HepG2 (cell line): ENCODE results near the gene CDK13. TPM values are rescaled to one million over a fixed set of nuclear protein-coding genes. Genes with fewer than 3 reads are reported as not detected.

Experiments
- ATAC-seq: fragments of 200-7000 bp; cut with Tn5 transposase; 3 replicates; pipeline ENCODE4 v1.9.1; 2020; ENCODE audit warnings: mild to moderate bottlenecking, moderate library complexity
- BruUV-seq: library from RNA; stranded (reverse); fragments of 400-500 nt; replicated peaks from 2 replicates; lab custom pipeline; 2021; lab: Mats Ljungman, UMichigan
- CTCF ChIA-PET: fragments of 300-600 bp; formaldehyde crosslinking; extraction: SDS; loops from one replicate; lab custom pipeline; 2021; ENCODE audit warnings: low total read pairs, inconsistent platforms, low intra/inter-chr PET ratio; lab: Yijun Ruan, JAX
- POLR2A ChIA-PET: fragments of 350-600 bp; sonication (Branson Sonifier 250); formaldehyde crosslinking; loops from one replicate; lab custom pipeline; 2020; ENCODE audit warnings: antibody characterized with exemption, inconsistent platforms; lab: Yijun Ruan, JAX
- DNase-seq: peaks from one replicate; pipeline ENCODE4 v3.0.0-alpha.2; 2015; ENCODE audit warnings: low spot score
- FAIRE-seq: peaks from 3 replicates; lab custom pipeline; 2011; peaks lifted over from hg19 to GRCh38; lab: Jason Lieb, UNC
- H2AFZ ChIP-seq: one replicate; pipeline ENCODE4 v1.6.1; 2011; ENCODE audit warnings: low read length, inconsistent platforms
- H3K27ac ChIP-seq: fragments of 300-600 bp; 3 replicates; pipeline ENCODE4 v1.8.0; 2011; ENCODE audit warnings: mixed run types, mild to moderate bottlenecking, mixed read lengths, low read length, inconsistent platforms; ENCODE audit not compliant: insufficient read depth; ENCODE audit errors: extremely low read length
- H3K27me3 ChIP-seq, 2 experiments: fragments of 200-600 bp in 1 of 2; 2 replicates in 1 of 2; 3 replicates in 1 of 2; pipeline versions ENCODE4 v1.6.0 to v1.8.0; 2011; ENCODE audit warnings: low read length in 2 of 2, mild to moderate bottlenecking in 2 of 2, moderate library complexity in 2 of 2, inconsistent platforms in 1 of 2; ENCODE audit not compliant: insufficient read depth in 2 of 2, control insufficient read depth in 1 of 2
- H3K36me3 ChIP-seq, 2 experiments: fragments of 200-600 bp in 1 of 2; replicated peaks in 1 of 2; 2 replicates in 1 of 2; 3 replicates in 1 of 2; pipeline versions ENCODE4 v1.5.1 to v1.8.0; 2011; ENCODE audit warnings: low read length in 2 of 2, inconsistent platforms in 1 of 2; ENCODE audit not compliant: insufficient read depth in 2 of 2, control insufficient read depth in 1 of 2
- H3K4me1 ChIP-seq: 2 replicates; pipeline ENCODE4 v1.5.1; 2012; ENCODE audit warnings: low read length, inconsistent platforms; ENCODE audit not compliant: insufficient read depth
- H3K4me2 ChIP-seq: 2 replicates; pipeline ENCODE4 v1.6.0; 2011; ENCODE audit warnings: low read depth, low read length, inconsistent platforms
- H3K4me3 ChIP-seq, 3 experiments: fragments of 200-600 bp in 1 of 3; sonication (generic), shearing (Covaris generic) in 1 of 3; replicated peaks in 1 of 3; 2 replicates each; pipeline ENCODE4 v1.5.1; 2011 to 2016; ENCODE audit warnings: low read length in 3 of 3, inconsistent platforms in 2 of 3, low read depth in 2 of 3, mild to moderate bottlenecking in 2 of 3, control low read depth in 1 of 3, mixed read lengths in 1 of 3; ENCODE audit not compliant: insufficient read depth in 1 of 3
- H3K79me2 ChIP-seq: one replicate; pipeline ENCODE4 v1.6.1; 2011; ENCODE audit warnings: low read length, inconsistent platforms; ENCODE audit not compliant: insufficient read depth
- H3K9ac ChIP-seq: 2 replicates; pipeline ENCODE4 v1.6.0; 2011; ENCODE audit warnings: mild to moderate bottlenecking, low read depth, low read length, inconsistent platforms; ENCODE audit not compliant: insufficient read depth
- H3K9me3 ChIP-seq: 2 replicates; pipeline ENCODE4 v1.5.1; 2012; ENCODE audit warnings: mild to moderate bottlenecking, low read length
- H4K20me1 ChIP-seq: 2 replicates; pipeline ENCODE4 v1.6.0; 2011; ENCODE audit warnings: inconsistent platforms, mild to moderate bottlenecking, low read length, moderate library complexity; ENCODE audit not compliant: insufficient read depth
- ARID2 ChIP-seq: sonication (generic); formaldehyde crosslinking; IDR thresholded peaks from 2 replicates; pipeline ENCODE4 v1.8.1; 2022; ENCODE audit warnings: mild to moderate bottlenecking, missing genetic modification reagents, borderline replicate concordance
- EEA1 ChIP-seq: sonication (generic); formaldehyde crosslinking; IDR thresholded peaks from 2 replicates; pipeline ENCODE4 v1.5.1; 2020; ENCODE audit warnings: mild to moderate bottlenecking, missing genetic modification reagents, borderline replicate concordance
- GTF2F1 ChIP-seq: fragments of 150-350 bp; IDR thresholded peaks from 2 replicates; pipeline ENCODE4 v1.6.1; 2014; ENCODE audit warnings: low read length
- KLF6 ChIP-seq: IDR thresholded peaks from 2 replicates; pipeline ENCODE4 v1.8.0; 2016; ENCODE audit warnings: missing biosample characterization, missing genetic modification reagents
- MYNN ChIP-seq: sonication (generic); formaldehyde crosslinking; IDR thresholded peaks from 2 replicates; pipeline ENCODE4 v1.4.0; 2020; ENCODE audit warnings: mild to moderate bottlenecking, low read depth, missing genetic modification reagents
- NFYC ChIP-seq: IDR thresholded peaks from 2 replicates; pipeline ENCODE4 v1.6.1; 2016; ENCODE audit warnings: missing genetic modification reagents, missing compliant biosample characterization
- SKI ChIP-seq: fragments of 450-650 bp; IDR thresholded peaks from one replicate; pipeline ENCODE4 v1.6.1; 2018; ENCODE audit warnings: mild to moderate bottlenecking; ENCODE audit not compliant: partially characterized antibody
- SMC3 ChIP-seq: IDR thresholded peaks from 2 replicates; pipeline ENCODE4 v1.6.1; 2011; ENCODE audit warnings: low read length, improper control_type of control experiment
- SPEN ChIP-seq: sonication (generic); formaldehyde crosslinking; IDR thresholded peaks from 2 replicates; pipeline ENCODE4 v1.5.1; 2020; ENCODE audit warnings: low read depth, mild to moderate bottlenecking, missing genetic modification reagents
- THAP11 ChIP-seq: IDR thresholded peaks from 2 replicates; pipeline ENCODE4 v1.6.1; 2016; ENCODE audit warnings: missing biosample characterization, missing genetic modification reagents
- ZBTB3 ChIP-seq: sonication (generic); formaldehyde crosslinking; IDR thresholded peaks from 2 replicates; pipeline ENCODE4 v1.4.0; 2020; ENCODE audit warnings: low read depth, mild to moderate bottlenecking, moderate library complexity, missing genetic modification reagents, borderline replicate concordance
- ZFP1 ChIP-seq: IDR thresholded peaks from 2 replicates; pipeline ENCODE4 v1.6.1; 2016
- ZIK1 ChIP-seq: sonication (generic); formaldehyde crosslinking; IDR thresholded peaks from 2 replicates; pipeline ENCODE4 v1.5.0; 2020; ENCODE audit warnings: mild to moderate bottlenecking, low read depth, missing genetic modification reagents, borderline replicate concordance
- ZNF17 ChIP-seq: sonication (generic); formaldehyde crosslinking; IDR thresholded peaks from 2 replicates; pipeline ENCODE4 v1.5.0; 2020; ENCODE audit warnings: mild to moderate bottlenecking, missing genetic modification reagents
- ZNF253 ChIP-seq: sonication (generic); formaldehyde crosslinking; IDR thresholded peaks from 2 replicates; pipeline ENCODE4 v1.8.0; 2022; ENCODE audit warnings: mild to moderate bottlenecking, missing genetic modification reagents, borderline replicate concordance
- ZNF788 ChIP-seq: sonication (generic); formaldehyde crosslinking; IDR thresholded peaks from 2 replicates; pipeline ENCODE4 v1.5.0; 2020; ENCODE audit warnings: mild to moderate bottlenecking, missing genetic modification reagents, borderline replicate concordance
- ZNF878 ChIP-seq: sonication (generic); formaldehyde crosslinking; IDR thresholded peaks from 2 replicates; pipeline ENCODE4 v1.8.1; 2023; ENCODE audit warnings: mild to moderate bottlenecking, missing genetic modification reagents, moderate library complexity
- whole genome bisulfite sequencing: methylation state at CpG from one replicate; pipeline ENCODE4 v1.1.6; 2017; ENCODE audit warnings: low lambda C conversion rate; 5-methylcytosine and 5-hydroxymethylcytosine counted together
- in situ Hi-C: cut with HindIII; loops from 2 replicates; pipeline ENCODE4 v1.10.0; 2017; ENCODE audit warnings: low pct_unique_long_range_greater_than_20kb; ENCODE audit not compliant: extremely low pct_ligation_motif_present
- intact Hi-C: fragments of 100-400 bp; cut with micrococcal nuclease; formaldehyde crosslinking; loops from one replicate; pipeline ENCODE4 v1.10.0; 2022; ENCODE audit not compliant: unreplicated experiment
- polyA plus RNA-seq, 8 experiments: library from polyadenylated mRNA; depleted of rRNA in 3 of 8; stranded (reverse) in 7 of 8; unstranded in 1 of 8; fragments of >200 nt; fragmentation: Illumina TruSeq in 4 of 8; extraction: Trizol in 4 of 8; gene quantifications; 2 replicates each; pipeline versions ENCODE4 v1.2.1 to v1.2.3, GENCODE V29; 2011 to 2016; ENCODE audit warnings: low read depth in 4 of 8, missing spikeins in 1 of 8, mixed read lengths in 1 of 8; ENCODE audit not compliant: insufficient read depth in 1 of 8
- total RNA-seq, 5 experiments: library from RNA; depleted of rRNA; stranded (reverse); fragments of >200 nt; fragmentation: Illumina TruSeq; extraction: Trizol; gene quantifications; 2 replicates each; pipeline ENCODE4 v1.2.3, GENCODE V29; 2016; ENCODE audit warnings: low read depth in 1 of 5
- TF ChIP-seq, protein P1 (sequence below), 2 experiments: IDR thresholded peaks; 2 replicates each; pipeline ENCODE4 v1.6.1; 2011 to 2012; ENCODE audit warnings: low read length in 2 of 2, borderline replicate concordance in 1 of 2, low read depth in 1 of 2, mild to moderate bottlenecking in 1 of 2, moderate library complexity in 1 of 2
- TF ChIP-seq, protein P2 (sequence below): sonication (generic); formaldehyde crosslinking; IDR thresholded peaks from 2 replicates; pipeline ENCODE4 v1.4.0; 2020; ENCODE audit warnings: missing genetic modification reagents; ENCODE audit errors: not compliant biosample characterization
- TF ChIP-seq, protein P3 (sequence below): sonication (generic); formaldehyde crosslinking; IDR thresholded peaks from 2 replicates; pipeline ENCODE4 v1.5.0; 2020; ENCODE audit warnings: missing genetic modification reagents

The CDK13 gene
- total and polyA plus RNA-seq, 2 of the 13 experiments (the other 11 are each of a cell fraction or from before 2014, with no cell fraction given), result 21.0 to 40.9 TPM

DNA sequence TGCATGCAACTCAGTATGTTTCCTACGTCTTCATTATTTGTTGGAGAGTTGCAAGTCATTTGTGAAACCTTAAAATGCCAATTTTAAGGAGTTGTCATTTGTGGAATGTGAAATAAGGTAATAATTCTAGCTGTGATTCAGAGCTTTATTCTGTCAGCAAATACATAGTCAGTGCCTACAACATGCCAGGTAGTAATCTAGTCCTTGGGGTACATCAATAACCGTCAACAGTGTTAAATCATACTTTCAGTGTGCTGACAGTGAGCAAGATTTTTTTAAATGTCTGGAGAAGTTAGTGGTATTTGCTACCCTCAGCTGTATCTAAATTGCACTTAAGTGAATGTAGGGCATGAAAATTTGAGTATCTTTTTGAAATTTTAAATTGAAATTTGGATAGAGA, 147.7 kb downstream of the CDK13 start:
- H3K36me3 ChIP-seq, result peaks cover 7 to 22% of the 10 kb centered on the region in 2 experiments
- no peak overlapping the region for H3K4me2 ChIP-seq
- H3K9ac ChIP-seq, result no peak overlapping the region
- H3K79me2 ChIP-seq, result no peaks in the 10 kb centered on the region
- no peaks in the 10 kb centered on the region for H4K20me1 ChIP-seq
- TF ChIP-seq GTF2F1 (no peak), SMC3 (no peak), ZNF878 (CRISPR knock-in tag) (no peak), ZNF788 (CRISPR knock-in tag) (no peak), KLF6 (CRISPR knock-in tag) (no peak), ZNF17 (no peak), NFYC (CRISPR knock-in tag) (no peak), SKI (no peak), ZNF253 (CRISPR knock-in tag) (no peak), THAP11 (CRISPR knock-in tag) (no peak), MYNN (CRISPR knock-in tag) (no peak), ARID2 (CRISPR knock-in tag) (no peak), ZFP1 (CRISPR knock-in tag) (no peak), EEA1 (CRISPR knock-in tag) (no peak), ZIK1 (CRISPR knock-in tag) (no peak), SPEN (CRISPR knock-in tag) (no peak), ZBTB3 (CRISPR knock-in tag) (no peak)
- TF ChIP-seq, protein P1, sequence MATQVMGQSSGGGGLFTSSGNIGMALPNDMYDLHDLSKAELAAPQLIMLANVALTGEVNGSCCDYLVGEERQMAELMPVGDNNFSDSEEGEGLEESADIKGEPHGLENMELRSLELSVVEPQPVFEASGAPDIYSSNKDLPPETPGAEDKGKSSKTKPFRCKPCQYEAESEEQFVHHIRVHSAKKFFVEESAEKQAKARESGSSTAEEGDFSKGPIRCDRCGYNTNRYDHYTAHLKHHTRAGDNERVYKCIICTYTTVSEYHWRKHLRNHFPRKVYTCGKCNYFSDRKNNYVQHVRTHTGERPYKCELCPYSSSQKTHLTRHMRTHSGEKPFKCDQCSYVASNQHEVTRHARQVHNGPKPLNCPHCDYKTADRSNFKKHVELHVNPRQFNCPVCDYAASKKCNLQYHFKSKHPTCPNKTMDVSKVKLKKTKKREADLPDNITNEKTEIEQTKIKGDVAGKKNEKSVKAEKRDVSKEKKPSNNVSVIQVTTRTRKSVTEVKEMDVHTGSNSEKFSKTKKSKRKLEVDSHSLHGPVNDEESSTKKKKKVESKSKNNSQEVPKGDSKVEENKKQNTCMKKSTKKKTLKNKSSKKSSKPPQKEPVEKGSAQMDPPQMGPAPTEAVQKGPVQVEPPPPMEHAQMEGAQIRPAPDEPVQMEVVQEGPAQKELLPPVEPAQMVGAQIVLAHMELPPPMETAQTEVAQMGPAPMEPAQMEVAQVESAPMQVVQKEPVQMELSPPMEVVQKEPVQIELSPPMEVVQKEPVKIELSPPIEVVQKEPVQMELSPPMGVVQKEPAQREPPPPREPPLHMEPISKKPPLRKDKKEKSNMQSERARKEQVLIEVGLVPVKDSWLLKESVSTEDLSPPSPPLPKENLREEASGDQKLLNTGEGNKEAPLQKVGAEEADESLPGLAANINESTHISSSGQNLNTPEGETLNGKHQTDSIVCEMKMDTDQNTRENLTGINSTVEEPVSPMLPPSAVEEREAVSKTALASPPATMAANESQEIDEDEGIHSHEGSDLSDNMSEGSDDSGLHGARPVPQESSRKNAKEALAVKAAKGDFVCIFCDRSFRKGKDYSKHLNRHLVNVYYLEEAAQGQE (IDR thresholded peaks at IDR 0.05; ENCODE audit: borderline replicate concordance in 1 of 2, low read depth in 1 of 2, low read length in 2 of 2), result no peak
- TF ChIP-seq, protein P2, sequence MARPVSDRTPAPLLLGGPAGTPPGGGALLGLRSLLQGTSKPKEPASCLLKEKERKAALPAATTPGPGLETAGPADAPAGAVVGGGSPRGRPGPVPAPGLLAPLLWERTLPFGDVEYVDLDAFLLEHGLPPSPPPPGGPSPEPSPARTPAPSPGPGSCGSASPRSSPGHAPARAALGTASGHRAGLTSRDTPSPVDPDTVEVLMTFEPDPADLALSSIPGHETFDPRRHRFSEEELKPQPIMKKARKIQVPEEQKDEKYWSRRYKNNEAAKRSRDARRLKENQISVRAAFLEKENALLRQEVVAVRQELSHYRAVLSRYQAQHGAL (CRISPR knock-in tag), result no peak
- TF ChIP-seq, protein P3, sequence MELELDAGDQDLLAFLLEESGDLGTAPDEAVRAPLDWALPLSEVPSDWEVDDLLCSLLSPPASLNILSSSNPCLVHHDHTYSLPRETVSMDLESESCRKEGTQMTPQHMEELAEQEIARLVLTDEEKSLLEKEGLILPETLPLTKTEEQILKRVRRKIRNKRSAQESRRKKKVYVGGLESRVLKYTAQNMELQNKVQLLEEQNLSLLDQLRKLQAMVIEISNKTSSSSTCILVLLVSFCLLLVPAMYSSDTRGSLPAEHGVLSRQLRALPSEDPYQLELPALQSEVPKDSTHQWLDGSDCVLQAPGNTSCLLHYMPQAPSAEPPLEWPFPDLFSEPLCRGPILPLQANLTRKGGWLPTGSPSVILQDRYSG (CRISPR knock-in tag), result no peak
- H3K9me3 ChIP-seq, result no peaks in the 10 kb centered on the region
- H3K27ac ChIP-seq, result peak overlapping the region; percentile 62
- DNase-seq (no peak), ATAC-seq (no peak), FAIRE-seq (no peak)
- no peak overlapping the region for H3K4me3 ChIP-seq
- H3K4me1 ChIP-seq, result peaks cover 69% of the 10 kb centered on the region
- ChIA-PET POLR2A (interaction anchor here (0.6 kb wide), 1 partner anchor 149 kb away, joined by 3 read pairs; no protein-coding TSS in a partner anchor), CTCF (interaction anchor here (0.6 kb wide), 1 partner anchor 37 kb away, joined by 3 read pairs; the partner anchor contains the start of gene MPLKIP)
- 91% methylated on average over 2 of the region's 2 CpGs for WGBS
- BruUV-seq, result no TSS peak
- in situ Hi-C loops, result no loop called here
- intact Hi-C loops, result no loop called here
- H2AFZ ChIP-seq, result no peak overlapping the region
- no peaks in the 10 kb centered on the region for H3K27me3 ChIP-seq
